Keratinocyte (primary cell): ENCODE results near the gene CHST12. TPM values are rescaled to one million over a fixed set of nuclear protein-coding genes. Genes with fewer than 3 reads are reported as not detected.
"Not testable (repeated sequence)": the region's sequence is repeated elsewhere in the genome, so short reads cannot be mapped to it uniquely, and the experiment has no call there.

Experiments
- DNase-seq: peaks from one replicate; pipeline ENCODE4 v3.0.0-alpha.2; 2011; ENCODE audit warnings: low read depth, missing footprints, low spot score
- FAIRE-seq: peaks from 2 replicates; lab custom pipeline; 2011; peaks lifted over from hg19 to GRCh38; lab: Jason Lieb, UNC
- H2AFZ ChIP-seq: 2 replicates; pipeline ENCODE4 v1.6.0; 2012; ENCODE audit warnings: low read length, control low read depth, inconsistent platforms; ENCODE audit not compliant: control insufficient read depth
- H3K27ac ChIP-seq: 2 replicates; pipeline ENCODE4 v1.5.1; 2011; ENCODE audit warnings: low read length; ENCODE audit not compliant: control insufficient read depth, insufficient read depth
- H3K27me3 ChIP-seq: 3 replicates; pipeline ENCODE4 v1.6.0; 2011; ENCODE audit warnings: low read length; ENCODE audit not compliant: control insufficient read depth, insufficient read depth; ENCODE audit errors: extremely low read depth
- H3K36me3 ChIP-seq, 2 experiments: 2 replicates in 1 of 2; 3 replicates in 1 of 2; pipeline ENCODE4 v1.5.1; 2011; ENCODE audit warnings: low read length in 2 of 2, mild to moderate bottlenecking in 1 of 2; ENCODE audit not compliant: control insufficient read depth in 2 of 2, insufficient read depth in 2 of 2; ENCODE audit errors: extremely low read depth in 1 of 2
- H3K4me1 ChIP-seq: 3 replicates; pipeline ENCODE4 v1.5.1; 2011; ENCODE audit warnings: low read length; ENCODE audit not compliant: control insufficient read depth, insufficient read depth; ENCODE audit errors: extremely low read depth
- H3K4me2 ChIP-seq: 3 replicates; pipeline ENCODE4 v1.6.0; 2011; ENCODE audit warnings: low read depth, low read length; ENCODE audit not compliant: control insufficient read depth, insufficient read depth; ENCODE audit errors: extremely low read depth
- H3K4me3 ChIP-seq, 3 experiments: fragments of 200-600 bp in 1 of 3; sonication (generic) in 1 of 3; 2 replicates in 2 of 3; 3 replicates in 1 of 3; pipeline ENCODE4 v1.5.1; 2011 to 2016; ENCODE audit warnings: low read length in 3 of 3, mild to moderate bottlenecking in 3 of 3, control low read depth in 2 of 3, inconsistent platforms in 1 of 3, low read depth in 1 of 3, mixed read lengths in 1 of 3, mixed run types in 1 of 3, moderate library complexity in 1 of 3; ENCODE audit not compliant: control insufficient read depth in 2 of 3, insufficient read depth in 2 of 3; ENCODE audit errors: extremely low read depth in 1 of 3
- H3K79me2 ChIP-seq: 2 replicates; pipeline ENCODE4 v1.6.0; 2012; ENCODE audit warnings: low read length; ENCODE audit not compliant: control insufficient read depth, insufficient read depth
- H3K9ac ChIP-seq: 3 replicates; pipeline ENCODE4 v1.6.0; 2011; ENCODE audit warnings: low read length; ENCODE audit not compliant: control insufficient read depth, insufficient read depth; ENCODE audit errors: extremely low read depth
- H3K9me1 ChIP-seq: 3 replicates; pipeline ENCODE4 v1.6.0; 2011; ENCODE audit warnings: low read length; ENCODE audit not compliant: control insufficient read depth, insufficient read depth; ENCODE audit errors: extremely low read depth
- H3K9me3 ChIP-seq: 2 replicates; pipeline ENCODE4 v1.5.1; 2012; ENCODE audit warnings: low read depth, low read length; ENCODE audit not compliant: control insufficient read depth
- H4K20me1 ChIP-seq: 3 replicates; pipeline ENCODE4 v1.6.0; 2011; ENCODE audit warnings: low read length; ENCODE audit not compliant: control insufficient read depth, insufficient read depth; ENCODE audit errors: extremely low read depth
- CTCF ChIP-seq, 3 experiments: IDR thresholded peaks in 1 of 3; conservative IDR thresholded peaks in 1 of 3; optimal IDR thresholded peaks in 1 of 3; 2 replicates in 2 of 3; 3 replicates in 1 of 3; pipeline versions ENCODE3 to v1.5.1; 2011; ENCODE audit warnings: low read length in 3 of 3, mild to moderate bottlenecking in 3 of 3, moderate library complexity in 2 of 3, control low read depth in 1 of 3, inconsistent platforms in 1 of 3; ENCODE audit not compliant: insufficient read depth in 2 of 3; ENCODE audit errors: extremely low read depth in 1 of 3
- EZH2 ChIP-seq: IDR thresholded peaks from one replicate; pipeline ENCODE4 v1.6.1; 2012; ENCODE audit warnings: inconsistent platforms, mild to moderate bottlenecking, low read length, moderate library complexity
- dilution Hi-C: fragments of 300-500 bp; cut with MboI; formaldehyde crosslinking; loops from one replicate; pipeline ENCODE4 v1.7.0; 2020; ENCODE audit warnings: low sequenced_read_pairs; ENCODE audit not compliant: extremely low pct_ligation_motif_present
- polyA plus RNA-seq, 5 experiments: library from polyadenylated mRNA; depleted of rRNA in 3 of 5; stranded (reverse) in 3 of 5; stranded (forward) in 1 of 5; unstranded in 1 of 5; fragments of >200 nt; gene quantifications; 1 replicate in 1 of 5; 2 replicates in 3 of 5; 3 replicates in 1 of 5; pipeline versions ENCODE4 v1.2.1 to v1.2.3, GENCODE V29; 2011 to 2012; ENCODE audit warnings: missing spikeins in 2 of 5, low read depth in 1 of 5, low replicate concordance in 1 of 5

The CHST12 gene
- polyA plus RNA-seq, 1 donor (not counting 4 experiments of a cell fraction or from before 2014, with no cell fraction given), result 5.0 TPM

- H3K4me3 ChIP-seq, result no peak overlapping the region
- H3K9ac ChIP-seq, result no peak overlapping the region
- H3K79me2 ChIP-seq, result no peaks in the 10 kb centered on the region
- no peaks in the 10 kb centered on the region for H3K9me1 ChIP-seq
- H3K4me2 ChIP-seq, result no peak overlapping the region
- TF ChIP-seq CTCF (optimal IDR thresholded peaks at IDR 0.05 in 1 of 3, IDR thresholded peaks at IDR 0.05 in 1 of 3, conservative IDR thresholded peaks at IDR 0.05 in 1 of 3; ENCODE audit: extremely low read depth in 1 of 3, insufficient read depth in 2 of 3, low read length in 3 of 3) (no peak), EZH2 (no peak)
- no peak overlapping the region for H3K27ac ChIP-seq
- no peaks in the 10 kb centered on the region for H3K9me3 ChIP-seq
- no peak for DNase-seq
- no peak for FAIRE-seq
- dilution Hi-C loops, result no loop called here
- H4K20me1 ChIP-seq, result no peaks in the 10 kb centered on the region
- peaks cover 3% of the 10 kb centered on the region for H3K27me3 ChIP-seq
- no peaks in the 10 kb centered on the region for H3K4me1 ChIP-seq
- H2AFZ ChIP-seq, result no peak overlapping the region
- H3K36me3 ChIP-seq, result no peaks in the 10 kb centered on the region
Observed at GRCh38 chr7:2452074-2452507, 48.7 kb downstream of the CHST12 start.

- dilution Hi-C loops, result no loop called here
- no peak overlapping the region for H3K4me2 ChIP-seq
- no peaks in the 10 kb centered on the region for H3K9me3 ChIP-seq
Observed at GRCh38 chr7:2452643-2453270, 49.3 kb downstream of the CHST12 start.

GRCh38 chr7:2453849-2454248 lies 50.4 kb downstream of the CHST12 start:
- H3K9me3 ChIP-seq, H2AFZ ChIP-seq, H3K4me2 ChIP-seq, FAIRE-seq, H3K4me3 ChIP-seq, H3K9ac ChIP-seq, DNase-seq, H3K9me1 ChIP-seq, H3K79me2 ChIP-seq, H3K27ac ChIP-seq, H4K20me1 ChIP-seq, H3K36me3 ChIP-seq, H3K27me3 ChIP-seq, H3K4me1 ChIP-seq, dilution Hi-C loops: not testable (repeated sequence)

More at GRCh38 chr7:2452643-2453270, 49.3 kb downstream of the CHST12 start:
- H3K27ac ChIP-seq, result no peak overlapping the region
- no peaks in the 10 kb centered on the region for H3K4me1 ChIP-seq
- H4K20me1 ChIP-seq, result no peaks in the 10 kb centered on the region
- H3K27me3 ChIP-seq, result peaks cover 3% of the 10 kb centered on the region
- H3K4me3 ChIP-seq, result no peak overlapping the region
- no peaks in the 10 kb centered on the region for H3K36me3 ChIP-seq
- H2AFZ ChIP-seq, result no peak overlapping the region
- TF ChIP-seq EZH2 (no peak), CTCF (optimal IDR thresholded peaks at IDR 0.05 in 1 of 3, IDR thresholded peaks at IDR 0.05 in 1 of 3, conservative IDR thresholded peaks at IDR 0.05 in 1 of 3; ENCODE audit: extremely low read depth in 1 of 3, insufficient read depth in 2 of 3, low read length in 3 of 3) (no peak)
- H3K9ac ChIP-seq, result no peak overlapping the region
- no peak for DNase-seq
- no peaks in the 10 kb centered on the region for H3K9me1 ChIP-seq
- H3K79me2 ChIP-seq, result no peaks in the 10 kb centered on the region
- FAIRE-seq, result no peak
